ENCODE data around the gene S100A1. TPM values are rescaled to one million over a fixed set of nuclear protein-coding genes. Genes with fewer than 3 reads are reported as not detected.

S100A1 gene
- total RNA-seq, 1 donor from 2014 or later = not detected

DNA sequence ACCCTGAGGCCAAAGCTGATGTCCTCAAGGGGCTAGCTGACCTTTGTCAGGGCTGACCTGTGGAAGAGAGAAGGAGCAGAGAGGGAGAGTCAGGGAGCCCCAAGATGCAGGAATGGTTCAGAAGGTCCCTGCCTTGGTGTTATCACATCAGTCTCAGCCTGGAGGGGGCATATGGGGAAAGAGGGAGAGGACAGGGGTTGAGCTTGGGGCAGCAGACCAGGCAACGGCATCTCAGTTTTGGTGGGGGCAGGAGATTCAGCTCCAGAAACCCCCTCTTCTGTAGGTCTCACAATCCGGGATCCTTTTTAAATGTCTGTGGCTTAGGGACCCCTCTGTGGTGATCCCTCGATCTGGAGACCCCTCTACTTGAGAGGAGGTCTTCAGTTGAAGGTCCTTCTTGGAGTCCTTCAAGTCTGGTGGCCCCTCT is 1.7 kb upstream of the S100A1 start:
- Mint-ChIP-seq H3K27ac (ENCODE audit: unreplicated experiment) (peak overlapping the region; percentile 98), H3K27me3 (ENCODE audit: unreplicated experiment) (no peaks in the 10 kb centered on the region), H3K9me3 (ENCODE audit: unreplicated experiment) (no peaks in the 10 kb centered on the region), H3K4me1 (ENCODE audit: unreplicated experiment) (peaks cover 76% of the 10 kb centered on the region), H3K4me3 (ENCODE audit: unreplicated experiment) (peak overlapping the region; percentile 87), H3K36me3 (ENCODE audit: unreplicated experiment) (peaks cover 18% of the 10 kb centered on the region)
- no peak for DNase-seq (ENCODE audit: extremely low spot score, unreplicated experiment)
- TF ChIP-seq, protein P1, sequence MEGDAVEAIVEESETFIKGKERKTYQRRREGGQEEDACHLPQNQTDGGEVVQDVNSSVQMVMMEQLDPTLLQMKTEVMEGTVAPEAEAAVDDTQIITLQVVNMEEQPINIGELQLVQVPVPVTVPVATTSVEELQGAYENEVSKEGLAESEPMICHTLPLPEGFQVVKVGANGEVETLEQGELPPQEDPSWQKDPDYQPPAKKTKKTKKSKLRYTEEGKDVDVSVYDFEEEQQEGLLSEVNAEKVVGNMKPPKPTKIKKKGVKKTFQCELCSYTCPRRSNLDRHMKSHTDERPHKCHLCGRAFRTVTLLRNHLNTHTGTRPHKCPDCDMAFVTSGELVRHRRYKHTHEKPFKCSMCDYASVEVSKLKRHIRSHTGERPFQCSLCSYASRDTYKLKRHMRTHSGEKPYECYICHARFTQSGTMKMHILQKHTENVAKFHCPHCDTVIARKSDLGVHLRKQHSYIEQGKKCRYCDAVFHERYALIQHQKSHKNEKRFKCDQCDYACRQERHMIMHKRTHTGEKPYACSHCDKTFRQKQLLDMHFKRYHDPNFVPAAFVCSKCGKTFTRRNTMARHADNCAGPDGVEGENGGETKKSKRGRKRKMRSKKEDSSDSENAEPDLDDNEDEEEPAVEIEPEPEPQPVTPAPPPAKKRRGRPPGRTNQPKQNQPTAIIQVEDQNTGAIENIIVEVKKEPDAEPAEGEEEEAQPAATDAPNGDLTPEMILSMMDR (IDR thresholded peaks at IDR 0.05) = no peak

DNA sequence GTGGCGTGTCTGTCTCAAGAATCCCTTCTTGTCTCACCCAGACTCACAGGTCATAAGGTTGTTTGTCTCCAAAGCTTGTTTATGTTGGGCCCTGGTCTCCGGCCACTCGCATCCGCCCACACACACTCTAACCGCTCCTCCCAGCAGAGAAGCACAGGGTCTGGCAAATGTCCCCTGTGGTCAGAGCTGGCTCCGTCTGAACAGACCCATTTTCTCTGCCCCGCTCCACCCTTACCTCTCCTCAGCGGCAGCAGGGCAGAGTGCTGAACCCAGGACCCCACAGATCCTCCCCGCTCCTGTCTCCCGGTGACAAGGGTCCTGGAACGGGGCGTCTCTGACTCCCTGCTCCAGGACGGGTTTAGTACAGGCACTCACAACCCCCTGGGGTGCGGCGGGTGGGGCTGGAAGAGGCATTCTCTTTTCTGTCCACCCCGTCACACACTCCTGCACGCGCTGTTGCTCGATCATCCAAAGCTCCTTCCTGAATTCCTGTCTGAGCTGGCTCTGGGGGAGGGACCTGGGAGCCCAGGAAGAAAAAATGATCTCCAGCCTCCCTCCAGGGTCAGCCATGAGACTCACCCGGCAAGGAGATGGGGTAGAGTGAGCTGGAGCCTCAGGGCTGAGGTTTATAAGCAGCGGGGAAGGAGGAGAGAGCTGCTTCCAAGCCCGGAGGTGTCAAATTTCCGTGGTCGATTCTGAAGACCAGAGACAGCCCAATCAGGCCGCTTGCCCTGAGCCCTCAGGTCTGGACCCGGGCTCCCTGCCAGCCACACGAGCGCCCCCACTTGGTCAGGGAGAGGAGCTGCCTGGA is 1.1 kb upstream of the S100A1 start, which contains the start of gene S100A13:
Gene S100A13 (minus strand): TSS at position 602 of the 811 bp plus-strand sequence. CDS start 1,033 bp downstream, outside the sequence.
- Mint-ChIP-seq H3K4me1 (ENCODE audit: unreplicated experiment) (peaks cover 79% of the 10 kb centered on the region), H3K9me3 (ENCODE audit: unreplicated experiment) (no peaks in the 10 kb centered on the region), H3K27me3 (ENCODE audit: unreplicated experiment) (no peaks in the 10 kb centered on the region), H3K27ac (ENCODE audit: unreplicated experiment) (peak within 1 kb of the TSS; percentile 98), H3K4me3 (ENCODE audit: unreplicated experiment) (peak within 1 kb of the TSS; percentile 87), H3K36me3 (ENCODE audit: unreplicated experiment) (peaks cover 15% of the 10 kb centered on the region)
- TF ChIP-seq, protein P1 (IDR thresholded peaks at IDR 0.05) = peak; percentile 82
- peak; percentile 94 for DNase-seq (ENCODE audit: extremely low spot score, unreplicated experiment)

DNA sequence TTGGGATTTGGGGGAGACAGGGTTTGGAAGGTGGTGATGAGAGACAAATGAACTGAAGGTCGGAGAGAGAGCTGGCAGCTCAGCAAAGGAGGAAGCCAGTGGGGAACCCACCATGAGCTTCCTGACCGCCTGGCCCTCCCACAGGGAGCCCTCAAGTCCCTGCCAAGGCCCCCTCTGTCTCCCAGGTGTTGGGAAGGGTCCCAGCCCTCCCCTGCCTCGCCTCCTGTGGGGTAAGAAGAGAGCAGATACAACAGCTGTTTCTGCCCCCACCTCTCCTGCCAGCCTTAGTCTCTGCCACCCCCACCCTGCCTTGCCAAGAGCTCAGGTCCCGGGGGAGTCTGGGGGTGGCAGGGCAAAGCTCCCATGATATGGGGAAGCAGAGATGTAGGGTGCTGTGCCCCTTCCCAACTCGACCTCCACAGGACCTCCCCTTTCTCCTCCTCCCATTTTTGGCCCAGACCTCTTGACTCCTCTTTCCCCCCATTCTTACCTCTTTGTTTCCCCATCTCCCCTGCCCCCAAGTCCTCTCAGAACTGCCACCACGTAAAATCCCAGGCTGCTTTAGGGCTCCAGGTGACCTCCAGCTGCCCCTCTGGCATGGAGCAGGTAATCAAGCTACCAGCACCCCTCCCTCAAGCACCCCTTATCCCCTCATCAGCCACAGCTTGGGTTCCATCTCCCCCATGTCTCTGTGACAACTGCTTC is 556 bp downstream of the S100A1 start:
- peaks cover 10% of the 10 kb centered on the region for H3K36me3 Mint-ChIP-seq (ENCODE audit: unreplicated experiment)
- H3K4me1 Mint-ChIP-seq (ENCODE audit: unreplicated experiment) = peaks cover 82% of the 10 kb centered on the region
- H3K27me3 Mint-ChIP-seq (ENCODE audit: unreplicated experiment) = no peaks in the 10 kb centered on the region
- H3K27ac Mint-ChIP-seq (ENCODE audit: unreplicated experiment) = peak overlapping the region; percentile 49
- TF ChIP-seq, protein P1 (IDR thresholded peaks at IDR 0.05) = no peak
- H3K4me3 Mint-ChIP-seq (ENCODE audit: unreplicated experiment) = no peak overlapping the region
- H3K9me3 Mint-ChIP-seq (ENCODE audit: unreplicated experiment) = no peaks in the 10 kb centered on the region
- no peak for DNase-seq (ENCODE audit: extremely low spot score, unreplicated experiment)

DNA sequence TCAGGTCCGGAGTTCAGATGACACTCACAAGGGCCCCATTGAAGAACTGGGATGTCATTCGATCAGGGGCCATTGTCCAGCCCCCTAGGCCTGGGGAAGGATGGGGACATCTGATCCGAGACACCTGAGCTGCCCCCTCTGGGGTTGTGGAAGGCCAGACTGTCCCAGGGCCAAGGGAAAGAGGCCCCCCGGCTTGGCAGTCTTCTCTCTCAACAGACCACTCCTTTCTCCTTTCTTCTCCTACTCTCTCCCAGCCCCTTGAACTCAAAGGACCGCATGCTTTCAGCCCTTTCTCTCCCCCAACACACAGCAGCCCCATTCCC is 1.1 kb downstream of the S100A1 start:
- H3K9me3 Mint-ChIP-seq (ENCODE audit: unreplicated experiment) = no peaks in the 10 kb centered on the region
- H3K27ac Mint-ChIP-seq (ENCODE audit: unreplicated experiment) = peak overlapping the region; percentile 64
- no peak for DNase-seq (ENCODE audit: extremely low spot score, unreplicated experiment)

More for the DNA sequence above, 1.1 kb downstream of the S100A1 start:
- TF ChIP-seq, protein P1 (IDR thresholded peaks at IDR 0.05) = no peak
- H3K27me3 Mint-ChIP-seq (ENCODE audit: unreplicated experiment) = no peaks in the 10 kb centered on the region
- H3K4me3 Mint-ChIP-seq (ENCODE audit: unreplicated experiment) = no peak overlapping the region
- H3K36me3 Mint-ChIP-seq (ENCODE audit: unreplicated experiment) = peaks cover 5% of the 10 kb centered on the region
- H3K4me1 Mint-ChIP-seq (ENCODE audit: unreplicated experiment) = peaks cover 78% of the 10 kb centered on the region
